ENCODE results near the gene METTL15. TPM values are rescaled to one million over a fixed set of nuclear protein-coding genes. Genes with fewer than 3 reads are reported as not detected.

The METTL15 gene
- total RNA-seq, 1 donor from 2014 or later: 27.9 TPM

- Mint-ChIP-seq H3K9me3 (no peaks in the 10 kb centered on the region), H3K36me3 (peaks cover 8% of the 10 kb centered on the region), H3K4me3 (peak overlapping the region; percentile 99), H3K27me3 (ENCODE audit: insufficient read depth, low read depth) (peaks cover 6% of the 10 kb centered on the region), H3K4me1 (peaks cover 46% of the 10 kb centered on the region), H3K27ac (peak overlapping the region; percentile 70)
- peaks cover 17% of the 10 kb centered on the region for H4K20me1 ChIP-seq (ENCODE audit: low read depth)
- TF ChIP-seq EZH2phosphoT487 (IDR thresholded peaks at IDR 0.05) (no peak), CTCF (IDR thresholded peaks at IDR 0.05) (no peak), EZH2 (IDR thresholded peaks at IDR 0.05) (no peak)
- no peak overlapping the region for H3K27ac ChIP-seq
- peaks cover 36% of the 10 kb centered on the region for H3K4me1 ChIP-seq
- peak overlapping the region; percentile 54 for H3K9ac ChIP-seq
- peak overlapping the region; percentile 96 for H3K4me3 ChIP-seq
- no peaks in the 10 kb centered on the region for H3K9me3 ChIP-seq (ENCODE audit: low read depth)
- DNase-seq (ENCODE audit: low spot score): no peak
- H3K79me2 ChIP-seq (ENCODE audit: low read depth): peaks cover 92% of the 10 kb centered on the region
- no peaks in the 10 kb centered on the region for H3K27me3 ChIP-seq
- no peaks in the 10 kb centered on the region for H3K36me3 ChIP-seq
- H2AFZ ChIP-seq (replicated peaks): no peak overlapping the region
- H3F3A ChIP-seq (ENCODE audit: low read depth): peaks cover 24% of the 10 kb centered on the region
- H3K4me2 ChIP-seq: peak overlapping the region; percentile 85
These were observed 770 bp downstream of the METTL15 start for GRCh38 chr11:28108958-28109357.

- Histone ChIP-seq H3K9me3 (ENCODE audit: low read depth) (no peaks in the 10 kb centered on the region), H2AFZ (replicated peaks) (peak overlapping the region; percentile 94), H3K4me3 (peak overlapping the region; percentile 96), H3K79me2 (ENCODE audit: low read depth) (peaks cover 80% of the 10 kb centered on the region), H3K9ac (peak overlapping the region; percentile 86), H3K4me1 (peaks cover 29% of the 10 kb centered on the region), H4K20me1 (ENCODE audit: low read depth) (peaks cover 5% of the 10 kb centered on the region), H3K27ac (peak overlapping the region; percentile 68), H3K36me3 (no peaks in the 10 kb centered on the region), H3F3A (ENCODE audit: low read depth) (peaks cover 24% of the 10 kb centered on the region), H3K4me2 (peak overlapping the region; percentile 85), H3K27me3 (no peaks in the 10 kb centered on the region)
- peak overlapping the region; percentile 46 for H3K27ac Mint-ChIP-seq
- peak; percentile 79 for DNase-seq (ENCODE audit: low spot score)
- H3K36me3 Mint-ChIP-seq: peaks cover 8% of the 10 kb centered on the region
- H3K9me3 Mint-ChIP-seq: no peaks in the 10 kb centered on the region
- H3K4me3 Mint-ChIP-seq: peak overlapping the region; percentile 99
- peaks cover 6% of the 10 kb centered on the region for H3K27me3 Mint-ChIP-seq (ENCODE audit: insufficient read depth, low read depth)
- H3K4me1 Mint-ChIP-seq: peaks cover 40% of the 10 kb centered on the region
- TF ChIP-seq EZH2 (IDR thresholded peaks at IDR 0.05) (peak; percentile 40), EZH2phosphoT487 (IDR thresholded peaks at IDR 0.05) (no peak)
These were observed 2.1 kb downstream of the METTL15 start for GRCh38 chr11:28110108-28110820.

GRCh38 chr11:28110821-28111200 lies 2.6 kb downstream of the METTL15 start:
- Histone ChIP-seq H3K9ac (peak overlapping the region; percentile 86), H3K79me2 (ENCODE audit: low read depth) (peaks cover 75% of the 10 kb centered on the region), H4K20me1 (ENCODE audit: low read depth) (no peaks in the 10 kb centered on the region), H3K36me3 (no peaks in the 10 kb centered on the region), H3K27me3 (no peaks in the 10 kb centered on the region), H3F3A (ENCODE audit: low read depth) (peaks cover 24% of the 10 kb centered on the region), H3K27ac (no peak overlapping the region), H3K4me3 (peak overlapping the region; percentile 96), H3K4me1 (peaks cover 23% of the 10 kb centered on the region), H3K9me3 (ENCODE audit: low read depth) (no peaks in the 10 kb centered on the region), H3K4me2 (peak overlapping the region; percentile 85), H2AFZ (replicated peaks) (peak overlapping the region; percentile 94)
- Mint-ChIP-seq H3K9me3 (no peaks in the 10 kb centered on the region), H3K27ac (peak overlapping the region; percentile 46), H3K36me3 (peaks cover 8% of the 10 kb centered on the region), H3K4me1 (peaks cover 35% of the 10 kb centered on the region), H3K27me3 (ENCODE audit: insufficient read depth, low read depth) (peaks cover 6% of the 10 kb centered on the region), H3K4me3 (peak overlapping the region; percentile 99)
- TF ChIP-seq EZH2 (IDR thresholded peaks at IDR 0.05) (no peak), CTCF (IDR thresholded peaks at IDR 0.05) (no peak), EZH2phosphoT487 (IDR thresholded peaks at IDR 0.05) (no peak)
- no peak for DNase-seq (ENCODE audit: low spot score)

GRCh38 chr11:28114116-28114515 lies 5.9 kb downstream of the METTL15 start:
- Histone ChIP-seq H3K9me3 (ENCODE audit: low read depth) (no peaks in the 10 kb centered on the region), H3K27me3 (no peaks in the 10 kb centered on the region), H4K20me1 (ENCODE audit: low read depth) (peaks cover 2% of the 10 kb centered on the region), H3K4me1 (peaks cover 14% of the 10 kb centered on the region), H3K4me3 (no peak overlapping the region), H3F3A (ENCODE audit: low read depth) (peaks cover 13% of the 10 kb centered on the region), H3K27ac (no peak overlapping the region), H3K79me2 (ENCODE audit: low read depth) (peaks cover 47% of the 10 kb centered on the region), H3K4me2 (no peak overlapping the region), H2AFZ (replicated peaks) (no peak overlapping the region), H3K9ac (no peak overlapping the region), H3K36me3 (no peaks in the 10 kb centered on the region)
- H3K4me3 Mint-ChIP-seq: no peak overlapping the region
- TF ChIP-seq EZH2phosphoT487 (IDR thresholded peaks at IDR 0.05): no peak
- TF ChIP-seq EZH2 (IDR thresholded peaks at IDR 0.05): no peak
- no peak for TF ChIP-seq CTCF (IDR thresholded peaks at IDR 0.05)
- peaks cover 6% of the 10 kb centered on the region for H3K27me3 Mint-ChIP-seq (ENCODE audit: insufficient read depth, low read depth)
- H3K36me3 Mint-ChIP-seq: peaks cover 8% of the 10 kb centered on the region
- peaks cover 26% of the 10 kb centered on the region for H3K4me1 Mint-ChIP-seq
- no peaks in the 10 kb centered on the region for H3K9me3 Mint-ChIP-seq
- H3K27ac Mint-ChIP-seq: no peak overlapping the region
- DNase-seq (ENCODE audit: low spot score): no peak

Measured in neural progenitor cell (in vitro differentiated cells).